SK-N-SH treated with all-trans-retinoic acid at 6 μM for 48 hours (cell line): ENCODE results near the gene SNAPC3.

Experiments used
- ATAC-seq: fragments of 200-7000 bp; cut with Tn5 transposase; 3 replicates; pipeline ENCODE4 v1.9.1; 2020; ENCODE audit warnings: mild to moderate bottlenecking, moderate library complexity
- ARNTL ChIP-seq: fragments of 450-650 bp; formaldehyde crosslinking; IDR thresholded peaks from 2 replicates; pipeline ENCODE4 v1.5.0; 2020; ENCODE audit warnings: low read depth, mild to moderate bottlenecking, moderate library complexity, borderline replicate concordance
- BACH2 ChIP-seq: fragments of 250-450 bp; sonication (Bioruptor Pico); IDR thresholded peaks from 2 replicates; pipeline ENCODE4 v1.9.0; 2021; ENCODE audit warnings: mild to moderate bottlenecking, borderline replicate concordance
- CSRNP3 ChIP-seq: fragments of 250-450 bp; sonication (Bioruptor Pico); IDR thresholded peaks from 2 replicates; pipeline ENCODE4 v1.5.1; 2021; ENCODE audit warnings: mild to moderate bottlenecking, moderate library complexity
- ESRRG ChIP-seq: fragments of 250-450 bp; sonication (Bioruptor Pico); IDR thresholded peaks from 2 replicates; pipeline ENCODE4 v1.6.1; 2021; ENCODE audit warnings: mild to moderate bottlenecking
- GLIS3 ChIP-seq: fragments of 250-450 bp; sonication (Bioruptor Pico); IDR thresholded peaks from 2 replicates; pipeline ENCODE4 v1.5.0; 2020; ENCODE audit warnings: mild to moderate bottlenecking, moderate library complexity
- OSR1 ChIP-seq: fragments of 250-450 bp; sonication (Bioruptor Pico); IDR thresholded peaks from 2 replicates; pipeline ENCODE4 v1.8.0; 2022; ENCODE audit warnings: moderate library complexity, mild to moderate bottlenecking, inconsistent platforms
- POU6F1 ChIP-seq: fragments of 250-450 bp; sonication (Bioruptor Pico); IDR thresholded peaks from 2 replicates; pipeline ENCODE4 v1.8.0; 2021; ENCODE audit warnings: low read depth, mild to moderate bottlenecking, moderate library complexity, borderline replicate concordance
- PPARA ChIP-seq: fragments of 250-450 bp; sonication (Bioruptor Pico); IDR thresholded peaks from 2 replicates; pipeline ENCODE4 v1.5.0; 2020; ENCODE audit warnings: mild to moderate bottlenecking, borderline replicate concordance
- RARB ChIP-seq: fragments of 250-450 bp; sonication (Bioruptor Pico); IDR thresholded peaks from 2 replicates; pipeline ENCODE4 v1.8.0; 2021; ENCODE audit warnings: mild to moderate bottlenecking, moderate library complexity
- SNAI2 ChIP-seq: fragments of 250-450 bp; sonication (Bioruptor Pico); IDR thresholded peaks from 2 replicates; pipeline ENCODE4 v1.5.0; 2020; ENCODE audit warnings: mild to moderate bottlenecking, moderate library complexity
- TCF4 ChIP-seq: fragments of 250-450 bp; sonication (Bioruptor Pico); IDR thresholded peaks from 2 replicates; pipeline ENCODE4 v1.8.0; 2021; ENCODE audit warnings: mild to moderate bottlenecking, moderate library complexity, borderline replicate concordance
- TOX ChIP-seq: fragments of 250-450 bp; sonication (Bioruptor Pico); IDR thresholded peaks from 2 replicates; pipeline ENCODE4 v1.8.0; 2021; ENCODE audit warnings: mild to moderate bottlenecking, moderate library complexity, borderline replicate concordance
- TSHZ2 ChIP-seq: fragments of 250-450 bp; sonication (Bioruptor Pico); IDR thresholded peaks from 2 replicates; pipeline ENCODE4 v1.5.0; 2020; ENCODE audit warnings: mild to moderate bottlenecking, moderate library complexity
- ZC3H10 ChIP-seq: fragments of 250-450 bp; sonication (Bioruptor Pico); IDR thresholded peaks from 2 replicates; pipeline ENCODE4 v1.5.1; 2021; ENCODE audit warnings: mild to moderate bottlenecking, moderate library complexity
- ZFP3 ChIP-seq: fragments of 250-450 bp; sonication (Bioruptor Pico); IDR thresholded peaks from 2 replicates; pipeline ENCODE4 v1.5.0; 2020; ENCODE audit warnings: mild to moderate bottlenecking, moderate library complexity
- ZFP30 ChIP-seq: fragments of 450-650 bp; formaldehyde crosslinking; IDR thresholded peaks from 2 replicates; pipeline ENCODE4 v1.5.0; 2022; ENCODE audit warnings: mild to moderate bottlenecking, moderate library complexity
- TF ChIP-seq, protein P1 (sequence below): fragments of 250-450 bp; sonication (Bioruptor Pico); IDR thresholded peaks from 2 replicates; pipeline ENCODE4 v1.8.0; 2020; ENCODE audit warnings: mild to moderate bottlenecking, moderate library complexity, borderline replicate concordance
- TF ChIP-seq, protein P2 (sequence below): fragments of 250-450 bp; sonication (Bioruptor Pico); IDR thresholded peaks from 2 replicates; pipeline ENCODE4 v1.5.1; 2020; ENCODE audit warnings: low read depth, mild to moderate bottlenecking, moderate library complexity

The SNAPC3 gene

DNA sequence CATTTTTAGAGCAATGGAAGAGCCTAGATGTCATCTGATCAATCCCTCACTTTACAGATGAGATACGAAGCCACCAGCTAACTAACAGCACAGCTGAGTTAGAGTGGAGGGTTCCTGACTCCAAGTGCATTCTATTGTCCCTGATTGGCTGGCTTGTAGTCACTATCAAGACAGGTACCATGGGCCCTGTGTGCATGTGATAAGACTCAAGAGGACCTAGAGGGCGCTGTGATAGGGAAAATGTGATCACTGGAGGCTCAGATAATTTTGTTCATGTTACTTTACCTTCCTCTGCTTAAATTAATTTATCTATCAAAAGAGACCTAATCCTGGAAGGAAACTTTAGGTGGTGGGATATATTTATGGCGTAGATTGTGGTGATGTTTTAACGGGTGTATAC, 19.5 kb upstream of the SNAPC3 start:
- peak; percentile 42; the same call in 1 of the 3 replicates for ATAC-seq
- no peak for TF ChIP-seq TSHZ2 (CRISPR knock-in tag)
- no peak for TF ChIP-seq ARNTL
- no peak for TF ChIP-seq GLIS3 (CRISPR knock-in tag)
- TF ChIP-seq ZFP3 (CRISPR knock-in tag) = no peak
- TF ChIP-seq ZFP30 (CRISPR knock-in tag) = no peak
- TF ChIP-seq, protein P1, sequence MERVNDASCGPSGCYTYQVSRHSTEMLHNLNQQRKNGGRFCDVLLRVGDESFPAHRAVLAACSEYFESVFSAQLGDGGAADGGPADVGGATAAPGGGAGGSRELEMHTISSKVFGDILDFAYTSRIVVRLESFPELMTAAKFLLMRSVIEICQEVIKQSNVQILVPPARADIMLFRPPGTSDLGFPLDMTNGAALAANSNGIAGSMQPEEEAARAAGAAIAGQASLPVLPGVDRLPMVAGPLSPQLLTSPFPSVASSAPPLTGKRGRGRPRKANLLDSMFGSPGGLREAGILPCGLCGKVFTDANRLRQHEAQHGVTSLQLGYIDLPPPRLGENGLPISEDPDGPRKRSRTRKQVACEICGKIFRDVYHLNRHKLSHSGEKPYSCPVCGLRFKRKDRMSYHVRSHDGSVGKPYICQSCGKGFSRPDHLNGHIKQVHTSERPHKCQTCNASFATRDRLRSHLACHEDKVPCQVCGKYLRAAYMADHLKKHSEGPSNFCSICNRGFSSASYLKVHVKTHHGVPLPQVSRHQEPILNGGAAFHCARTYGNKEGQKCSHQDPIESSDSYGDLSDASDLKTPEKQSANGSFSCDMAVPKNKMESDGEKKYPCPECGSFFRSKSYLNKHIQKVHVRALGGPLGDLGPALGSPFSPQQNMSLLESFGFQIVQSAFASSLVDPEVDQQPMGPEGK (CRISPR knock-in tag) = no peak
- no peak for TF ChIP-seq POU6F1 (CRISPR knock-in tag)
- no peak for TF ChIP-seq ESRRG
- TF ChIP-seq, protein P2, sequence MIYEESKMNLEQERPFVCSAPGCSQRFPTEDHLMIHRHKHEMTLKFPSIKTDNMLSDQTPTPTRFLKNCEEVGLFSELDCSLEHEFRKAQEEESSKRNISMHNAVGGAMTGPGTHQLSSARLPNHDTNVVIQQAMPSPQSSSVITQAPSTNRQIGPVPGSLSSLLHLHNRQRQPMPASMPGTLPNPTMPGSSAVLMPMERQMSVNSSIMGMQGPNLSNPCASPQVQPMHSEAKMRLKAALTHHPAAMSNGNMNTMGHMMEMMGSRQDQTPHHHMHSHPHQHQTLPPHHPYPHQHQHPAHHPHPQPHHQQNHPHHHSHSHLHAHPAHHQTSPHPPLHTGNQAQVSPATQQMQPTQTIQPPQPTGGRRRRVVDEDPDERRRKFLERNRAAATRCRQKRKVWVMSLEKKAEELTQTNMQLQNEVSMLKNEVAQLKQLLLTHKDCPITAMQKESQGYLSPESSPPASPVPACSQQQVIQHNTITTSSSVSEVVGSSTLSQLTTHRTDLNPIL (CRISPR knock-in tag) = no peak
- no peak for TF ChIP-seq TOX (CRISPR knock-in tag)
- TF ChIP-seq ZC3H10 (CRISPR knock-in tag) = no peak
- TF ChIP-seq SNAI2 (CRISPR knock-in tag) = no peak
- TF ChIP-seq TCF4 (CRISPR knock-in tag) = no peak
- no peak for TF ChIP-seq PPARA (CRISPR knock-in tag)
- TF ChIP-seq OSR1 (CRISPR knock-in tag) = no peak

DNA sequence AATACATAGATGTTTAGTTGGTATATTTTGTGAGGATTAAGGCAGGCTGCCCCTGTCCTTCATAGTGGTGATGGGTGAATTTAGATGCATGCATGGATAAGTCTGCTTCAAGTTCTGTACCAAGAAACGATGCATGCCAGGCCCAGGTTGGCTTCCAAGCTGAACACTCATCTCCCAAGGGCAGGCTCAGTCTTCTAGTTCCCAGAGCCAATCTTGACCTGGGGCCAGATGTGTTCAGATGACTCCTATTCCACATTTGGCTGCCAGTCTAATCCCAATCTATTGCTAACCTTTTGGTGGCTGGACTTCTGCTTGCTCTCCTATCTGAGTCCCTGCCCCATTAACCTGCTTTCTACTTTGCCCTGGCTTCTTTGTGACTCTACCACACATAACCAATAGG, 18.5 kb upstream of the SNAPC3 start:
- no peak for ATAC-seq
- TF ChIP-seq ESRRG = no peak
- no peak for TF ChIP-seq RARB (CRISPR knock-in tag)
- no peak for TF ChIP-seq GLIS3 (CRISPR knock-in tag)
- no peak for TF ChIP-seq CSRNP3 (CRISPR knock-in tag)
- no peak for TF ChIP-seq TSHZ2 (CRISPR knock-in tag)
- TF ChIP-seq ZC3H10 (CRISPR knock-in tag) = no peak
- TF ChIP-seq ZFP3 (CRISPR knock-in tag) = no peak
- TF ChIP-seq SNAI2 (CRISPR knock-in tag) = no peak
- TF ChIP-seq, protein P1 (CRISPR knock-in tag) = no peak
- no peak for TF ChIP-seq POU6F1 (CRISPR knock-in tag)
- no peak for TF ChIP-seq BACH2
- no peak for TF ChIP-seq PPARA (CRISPR knock-in tag)
